Ureter (tissue), 1 donor: Measurements from ENCODE around the gene ZFYVE28. TPM values are rescaled to one million over a fixed set of nuclear protein-coding genes. Genes with fewer than 3 reads are reported as not detected.

ENCODE experiments used
- DNase-seq: peaks from one replicate; pipeline ENCODE4 v3.0.0-alpha.2; 2020; ENCODE audit warnings: low spot score
- total RNA-seq: library from RNA; stranded (reverse); gene quantifications from one replicate; pipeline ENCODE4 v1.2.4, GENCODE V29; 2023
- donor health status: DM: yes; HTN: yes; CAD: no.

The ZFYVE28 gene
- total RNA-seq, 1 donor from 2014 or later: 19.8 TPM

- peak; percentile 48 for DNase-seq
Measured at GRCh38 chr4:2333356-2333841, 85.0 kb downstream of the ZFYVE28 start.

- DNase-seq: no peak
Measured at GRCh38 chr4:2332976-2333319, 85.5 kb downstream of the ZFYVE28 start.

- peak; percentile 36 for DNase-seq
Measured at GRCh38 chr4:2332201-2332975, 86.1 kb downstream of the ZFYVE28 start.

- DNase-seq: no peak
Measured at GRCh38 chr4:2331519-2332200, 86.8 kb downstream of the ZFYVE28 start.

GRCh38 chr4:2331043-2331420 lies 87.4 kb downstream of the ZFYVE28 start:
- DNase-seq: no peak

GRCh38 chr4:2330091-2331042 lies 88.1 kb downstream of the ZFYVE28 start:
- no peak for DNase-seq

GRCh38 chr4:2327579-2327978 lies 90.9 kb downstream of the ZFYVE28 start:
- DNase-seq: no peak

GRCh38 chr4:2324891-2325290 lies 93.6 kb downstream of the ZFYVE28 start:
- DNase-seq: no peak

- no peak for DNase-seq
Measured at GRCh38 chr4:2322841-2323240, 95.6 kb downstream of the ZFYVE28 start.

- peak; percentile 41 for DNase-seq
Measured at GRCh38 chr4:2322227-2322626, 96.2 kb downstream of the ZFYVE28 start.

GRCh38 chr4:2321279-2322196 lies 96.9 kb downstream of the ZFYVE28 start:
- peak; percentile 29 for DNase-seq

GRCh38 chr4:2320746-2321145 lies 97.7 kb downstream of the ZFYVE28 start:
- peak; percentile 29 for DNase-seq

- peak; percentile 36 for DNase-seq
Measured at GRCh38 chr4:2320152-2320551, 98.3 kb downstream of the ZFYVE28 start.

- no peak for DNase-seq
Measured at GRCh38 chr4:2318885-2319284, 99.6 kb downstream of the ZFYVE28 start.

- no peak for DNase-seq
Measured at GRCh38 chr4:2318476-2318875, 100.0 kb downstream of the ZFYVE28 start.

GRCh38 chr4:2313366-2313765 lies 105.1 kb downstream of the ZFYVE28 start:
- no peak for DNase-seq

GRCh38 chr4:2306773-2307410 lies 111.6 kb downstream of the ZFYVE28 start:
- no peak for DNase-seq

- DNase-seq: no peak
Measured at GRCh38 chr4:2305766-2306501, 112.5 kb downstream of the ZFYVE28 start.

GRCh38 chr4:2304877-2305561 lies 113.4 kb downstream of the ZFYVE28 start:
- no peak for DNase-seq
